GM19099 (cell line): Measurements from ENCODE around the gene SLIT1.

Experiments
- POLR2A ChIP-seq: IDR thresholded peaks from 3 replicates; pipeline ENCODE4 v1.6.1; 2011; ENCODE audit warnings: low read depth; ENCODE audit not compliant: insufficient read length; ENCODE audit errors: extremely low read depth

SLIT1 gene

GRCh38 chr10:97003151-97003803, 182.5 kb downstream of the SLIT1 start:
- no peak for TF ChIP-seq POLR2A

GRCh38 chr10:97002670-97003069, 183.1 kb downstream of the SLIT1 start:
- TF ChIP-seq POLR2A = no peak

- no peak for TF ChIP-seq POLR2A
Observed at GRCh38 chr10:97001183-97001991, 184.4 kb downstream of the SLIT1 start.

- TF ChIP-seq POLR2A = no peak
Observed at GRCh38 chr10:97000487-97001182, 185.1 kb downstream of the SLIT1 start.

GRCh38 chr10:96999987-97000386, 185.8 kb downstream of the SLIT1 start:
- TF ChIP-seq POLR2A = no peak

- TF ChIP-seq POLR2A = no peak
Observed at GRCh38 chr10:96999337-96999736, 186.4 kb downstream of the SLIT1 start.

GRCh38 chr10:96998329-96998888, 187.3 kb downstream of the SLIT1 start:
- TF ChIP-seq POLR2A = no peak

GRCh38 chr10:96996275-96996965, 189.3 kb downstream of the SLIT1 start:
- no peak for TF ChIP-seq POLR2A

GRCh38 chr10:96995851-96996250, 189.9 kb downstream of the SLIT1 start:
- no peak for TF ChIP-seq POLR2A

- TF ChIP-seq POLR2A = no peak
Observed at GRCh38 chr10:96992721-96993120, 193.0 kb downstream of the SLIT1 start.

GRCh38 chr10:96991313-96991841, 194.4 kb downstream of the SLIT1 start:
- no peak for TF ChIP-seq POLR2A

- no peak for TF ChIP-seq POLR2A
Observed at GRCh38 chr10:96988426-96988825, 197.3 kb downstream of the SLIT1 start.

GRCh38 chr10:96987842-96988175, 197.9 kb downstream of the SLIT1 start:
- TF ChIP-seq POLR2A = no peak

GRCh38 chr10:96987141-96987841, 198.5 kb downstream of the SLIT1 start:
- no peak for TF ChIP-seq POLR2A
